Stimulated activated naive CD8-positive, alpha-beta T cell treated with anti-CD3 and anti-CD28 coated beads, Interleukin-15, Interleukin-2, amounts not matched to agents 100 U/mL and 50 U/mL, for 24 hours (primary cell): ENCODE data around the gene NT5DC4.

ENCODE experiments used
- ATAC-seq: fragments of 150-1000 bp; cut with Tn5 transposase; one replicate; pipeline ENCODE4 v1.10.0; 2021
- DNase-seq: peaks from one replicate; pipeline ENCODE4 v3.0.0; 2021

The NT5DC4 gene

DNA sequence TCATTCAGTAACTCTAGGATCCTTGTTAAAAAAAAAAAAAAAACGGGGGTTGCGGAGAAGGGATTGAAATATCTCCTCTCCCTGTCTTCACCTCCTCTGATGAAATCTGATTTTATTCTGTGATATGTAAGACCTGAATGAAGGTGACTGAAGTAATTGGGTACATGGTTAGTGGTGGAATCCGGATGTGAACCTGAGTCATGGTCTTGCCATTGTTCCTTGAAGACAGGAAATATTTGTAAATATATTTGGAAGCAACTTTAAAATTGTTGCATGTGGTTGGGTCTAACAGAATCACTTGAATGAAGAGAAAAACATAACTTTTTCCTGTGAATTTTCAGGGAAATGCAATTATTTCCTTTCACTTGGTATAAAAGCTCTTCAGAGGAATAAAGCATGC lies 66.5 kb downstream of the NT5DC4 start:
- DNase-seq (no peak), ATAC-seq (no peak)

DNA sequence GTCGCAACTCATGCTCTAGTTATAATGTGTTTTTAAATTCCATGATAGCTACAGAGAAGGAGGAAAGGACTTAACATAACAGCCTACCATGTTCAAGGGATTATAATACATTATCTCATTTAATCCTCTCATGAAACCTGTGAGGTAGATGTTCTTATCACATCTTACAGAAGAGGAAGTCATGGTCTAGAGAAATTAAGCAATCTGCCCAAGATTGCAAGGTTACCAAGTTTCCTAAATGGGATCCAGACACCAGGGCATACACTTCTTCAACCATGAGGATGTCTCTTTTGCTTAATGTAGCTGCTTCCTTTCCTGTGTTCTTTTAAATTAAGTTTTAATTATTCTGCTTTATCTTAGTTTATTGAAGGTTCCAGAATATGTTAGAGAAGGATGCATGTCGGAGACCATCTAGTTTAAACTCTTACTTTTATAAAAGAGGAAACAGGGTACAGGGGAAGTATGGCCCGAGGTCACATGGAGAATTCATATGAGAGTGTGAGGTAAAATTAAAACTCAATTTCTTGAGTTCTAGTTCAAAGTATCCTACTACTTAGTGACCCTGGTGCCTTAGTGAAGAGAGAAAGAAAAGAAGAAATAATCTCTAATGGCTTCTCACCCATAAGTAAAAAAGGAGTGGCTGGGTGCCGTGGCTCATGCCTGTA lies 67.0 kb downstream of the NT5DC4 start:
- no peak for DNase-seq
- no peak for ATAC-seq

DNA sequence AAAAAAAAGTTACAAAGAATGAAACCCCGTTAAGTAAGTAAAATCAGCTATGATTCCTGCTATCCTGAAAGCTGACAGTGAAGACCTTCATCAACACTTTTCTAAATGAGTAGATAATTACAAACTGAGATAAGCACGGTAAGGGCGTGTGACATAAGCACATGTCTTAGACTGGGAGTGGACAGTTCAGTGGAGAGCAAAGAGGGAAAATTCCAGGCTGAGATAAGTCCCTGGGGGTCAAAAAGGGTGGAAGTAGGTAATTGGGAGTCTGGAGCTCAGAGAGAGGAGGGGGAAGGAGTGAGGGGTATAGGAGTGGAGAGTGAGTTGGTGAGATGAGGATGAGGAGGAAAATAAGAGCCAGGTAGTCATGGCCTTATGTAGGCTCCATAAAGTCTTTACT lies 67.8 kb downstream of the NT5DC4 start:
- no peak for ATAC-seq

More for the DNA sequence above, 67.8 kb downstream of the NT5DC4 start:
- no peak for DNase-seq
